HG03039 (cell line): Measurements from ENCODE around the gene ZNF292.
"Not testable (repeated sequence)": the region's sequence is repeated elsewhere in the genome, so short reads cannot be mapped to it uniquely, and the experiment has no call there.

Experiments used
- ATAC-seq: cut with Tn5 transposase; IDR thresholded peaks from one replicate; pipeline ENCODE4 v1.9.1; 2021; ENCODE audit warnings: mild to moderate bottlenecking, moderate library complexity; ENCODE audit not compliant: unreplicated experiment

Gene ZNF292

GRCh38 chr6:87210979-87211378 lies 55.6 kb downstream of the ZNF292 start:
- ATAC-seq: peak; percentile 96

- no peak for ATAC-seq
Observed at GRCh38 chr6:87212596-87212995, 57.2 kb downstream of the ZNF292 start.

- ATAC-seq: no peak
Observed at GRCh38 chr6:87213364-87213763, 58.0 kb downstream of the ZNF292 start.

- no peak for ATAC-seq
Observed at GRCh38 chr6:87214831-87215230, 59.5 kb downstream of the ZNF292 start.

GRCh38 chr6:87220997-87221396 lies 65.6 kb downstream of the ZNF292 start:
- no peak for ATAC-seq

- ATAC-seq: no peak
Observed at GRCh38 chr6:87222676-87223075, 67.3 kb downstream of the ZNF292 start.

- no peak for ATAC-seq
Observed at GRCh38 chr6:87224971-87225370, 69.6 kb downstream of the ZNF292 start.

- no peak for ATAC-seq
Observed at GRCh38 chr6:87225511-87225910, 70.1 kb downstream of the ZNF292 start.

GRCh38 chr6:87225937-87226336 lies 70.6 kb downstream of the ZNF292 start:
- ATAC-seq: no peak

- no peak for ATAC-seq
Observed at GRCh38 chr6:87230801-87231200, 75.4 kb downstream of the ZNF292 start.

- ATAC-seq: no peak
Observed at GRCh38 chr6:87237804-87238203, 82.4 kb downstream of the ZNF292 start.

- ATAC-seq: not testable (repeated sequence)
Observed at GRCh38 chr6:87239098-87239635, 83.8 kb downstream of the ZNF292 start.

GRCh38 chr6:87241304-87241703 lies 85.9 kb downstream of the ZNF292 start:
- ATAC-seq: no peak

- ATAC-seq: no peak
Observed at GRCh38 chr6:87242311-87242710, 86.9 kb downstream of the ZNF292 start.

GRCh38 chr6:87243812-87244211 lies 88.4 kb downstream of the ZNF292 start:
- no peak for ATAC-seq

- no peak for ATAC-seq
Observed at GRCh38 chr6:87244380-87244779, 89.0 kb downstream of the ZNF292 start.

- no peak for ATAC-seq
Observed at GRCh38 chr6:87250019-87250418, 94.7 kb downstream of the ZNF292 start.

- ATAC-seq: no peak
Observed at GRCh38 chr6:87251225-87251624, 95.9 kb downstream of the ZNF292 start.

GRCh38 chr6:87251725-87252124 lies 96.4 kb downstream of the ZNF292 start:
- no peak for ATAC-seq

GRCh38 chr6:87257046-87257445 lies 101.7 kb downstream of the ZNF292 start:
- no peak for ATAC-seq

- no peak for ATAC-seq
Observed at GRCh38 chr6:87257565-87257964, 102.2 kb downstream of the ZNF292 start.

GRCh38 chr6:87257975-87258374 lies 102.6 kb downstream of the ZNF292 start:
- ATAC-seq: no peak

- no peak for ATAC-seq
Observed at GRCh38 chr6:87259791-87260190, 104.4 kb downstream of the ZNF292 start.
